AG09319 (cell line): ENCODE data around the gene PI16.

Experiments used
- DNase-seq: peaks from one replicate; pipeline ENCODE4 v3.0.0-alpha.2; 2010; ENCODE audit warnings: low read depth; ENCODE audit errors: extremely low read depth
- TF ChIP-seq, protein P1 (sequence below): IDR thresholded peaks from 2 replicates; pipeline ENCODE4 v1.5.1; 2011; ENCODE audit warnings: low read depth, mild to moderate bottlenecking, inconsistent platforms, low read length, moderate library complexity

Gene PI16

GRCh38 chr6:36954262-36954931 lies at the start of gene PI16:
PI16 (plus strand) TSS chr6:36954738; CDS start chr6:36954761, 23 bp downstream.
- DNase-seq, result no peak
- TF ChIP-seq, protein P1, sequence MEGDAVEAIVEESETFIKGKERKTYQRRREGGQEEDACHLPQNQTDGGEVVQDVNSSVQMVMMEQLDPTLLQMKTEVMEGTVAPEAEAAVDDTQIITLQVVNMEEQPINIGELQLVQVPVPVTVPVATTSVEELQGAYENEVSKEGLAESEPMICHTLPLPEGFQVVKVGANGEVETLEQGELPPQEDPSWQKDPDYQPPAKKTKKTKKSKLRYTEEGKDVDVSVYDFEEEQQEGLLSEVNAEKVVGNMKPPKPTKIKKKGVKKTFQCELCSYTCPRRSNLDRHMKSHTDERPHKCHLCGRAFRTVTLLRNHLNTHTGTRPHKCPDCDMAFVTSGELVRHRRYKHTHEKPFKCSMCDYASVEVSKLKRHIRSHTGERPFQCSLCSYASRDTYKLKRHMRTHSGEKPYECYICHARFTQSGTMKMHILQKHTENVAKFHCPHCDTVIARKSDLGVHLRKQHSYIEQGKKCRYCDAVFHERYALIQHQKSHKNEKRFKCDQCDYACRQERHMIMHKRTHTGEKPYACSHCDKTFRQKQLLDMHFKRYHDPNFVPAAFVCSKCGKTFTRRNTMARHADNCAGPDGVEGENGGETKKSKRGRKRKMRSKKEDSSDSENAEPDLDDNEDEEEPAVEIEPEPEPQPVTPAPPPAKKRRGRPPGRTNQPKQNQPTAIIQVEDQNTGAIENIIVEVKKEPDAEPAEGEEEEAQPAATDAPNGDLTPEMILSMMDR, result no peak

DNA sequence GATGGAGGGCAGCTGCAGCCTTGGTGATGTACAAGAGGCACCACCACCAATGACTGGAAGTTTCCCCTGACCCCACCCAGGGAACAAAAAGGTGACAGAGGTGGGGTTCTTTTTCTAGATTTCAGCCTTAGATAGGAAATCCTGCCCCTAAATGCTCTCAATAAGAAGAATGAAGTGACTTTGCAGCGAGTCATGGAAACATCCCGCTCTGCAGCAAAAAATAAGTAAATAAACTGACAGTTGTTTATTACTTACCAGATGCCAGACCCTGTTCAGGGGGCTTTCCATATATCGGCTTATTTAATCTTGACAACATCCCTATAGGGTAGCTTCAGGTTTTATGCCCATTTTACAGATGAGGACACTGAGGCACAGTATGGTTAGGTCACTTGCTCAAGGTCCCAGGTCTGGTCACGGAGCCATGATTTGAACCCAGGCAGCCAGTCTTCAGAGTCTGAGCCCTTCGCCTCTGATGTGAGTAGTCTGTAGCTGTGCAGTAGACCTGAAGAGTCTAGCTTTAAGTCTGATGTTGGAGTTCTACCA lies 49.6 kb upstream of the PI16 start:
- TF ChIP-seq, protein P1, result no peak
- no peak for DNase-seq

- DNase-seq, result no peak
- TF ChIP-seq, protein P1, result no peak
Measured at GRCh38 chr6:36906539-36907325, 47.8 kb upstream of the PI16 start.

DNA sequence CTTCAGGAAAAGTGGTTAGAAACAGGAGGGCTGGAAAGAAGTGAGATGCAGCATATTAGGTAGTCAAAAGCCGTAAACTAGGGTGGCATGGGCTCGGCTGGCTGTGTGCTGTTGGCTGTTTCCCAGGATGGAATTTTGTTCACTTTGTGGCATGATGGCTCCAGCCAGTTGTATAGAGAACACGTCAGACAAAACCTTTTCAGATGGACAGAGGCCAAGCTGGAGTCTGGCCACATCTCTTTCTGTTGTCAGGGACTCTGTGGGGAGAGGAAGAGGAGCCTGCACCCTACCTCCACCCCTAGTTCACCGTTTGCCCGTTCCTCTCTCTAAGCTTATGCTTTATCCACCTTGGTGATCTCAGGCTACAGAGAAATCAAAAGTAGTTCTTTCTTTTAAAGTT lies 46.8 kb upstream of the PI16 start:
- no peak for DNase-seq
- TF ChIP-seq, protein P1, result no peak

- DNase-seq, result no peak
- TF ChIP-seq, protein P1, result no peak
Measured at GRCh38 chr6:36908747-36909146, 45.8 kb upstream of the PI16 start.

GRCh38 chr6:36912030-36912454 lies 42.5 kb upstream of the PI16 start:
- DNase-seq, result no peak
- TF ChIP-seq, protein P1, result no peak

DNA sequence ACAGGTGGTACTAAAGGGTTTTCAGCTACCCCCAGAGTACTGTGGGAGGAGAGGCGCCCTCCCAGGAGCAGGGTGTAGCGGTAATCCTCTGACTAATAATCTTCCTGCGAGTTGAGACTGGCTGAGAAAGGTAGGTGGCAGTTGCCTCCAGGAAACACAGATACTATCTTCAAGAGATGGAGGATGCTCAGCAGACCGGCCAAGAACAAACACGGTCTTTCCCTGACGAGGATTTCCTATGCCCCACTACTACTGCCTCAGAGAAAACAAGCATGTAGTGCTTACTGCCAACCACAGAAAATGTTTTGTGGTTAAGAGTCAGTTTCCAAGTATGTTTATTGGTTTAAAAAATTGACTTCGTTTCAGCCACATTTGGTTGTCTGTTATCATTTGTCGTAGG lies 42.0 kb upstream of the PI16 start:
- DNase-seq, result peak; percentile 79
- TF ChIP-seq, protein P1, result no peak
